Activated T-helper 9 cell treated with anti-CD3 and anti-CD28 coated beads, Interleukin-2, amount 50 U/mL, for 16 hours (primary cell): ENCODE results near the gene ZDHHC24.
"Not testable (repeated sequence)": the region's sequence is repeated elsewhere in the genome, so short reads cannot be mapped to it uniquely, and the experiment has no call there.

Experiments
- DNase-seq: peaks from one replicate; pipeline ENCODE4 v3.0.0-alpha.2; 2020; ENCODE audit warnings: low read depth

Gene ZDHHC24

GRCh38 chr11:66545701-66546367 is at the start of gene ZDHHC24:
Gene ZDHHC24 (minus strand): TSS chr11:66546048. CDS start chr11:66546003, 45 bp downstream.
- DNase-seq = peak; percentile 84

GRCh38 chr11:66595245-66595904 is 49.5 kb upstream of the ZDHHC24 start:
- DNase-seq = no peak

DNA sequence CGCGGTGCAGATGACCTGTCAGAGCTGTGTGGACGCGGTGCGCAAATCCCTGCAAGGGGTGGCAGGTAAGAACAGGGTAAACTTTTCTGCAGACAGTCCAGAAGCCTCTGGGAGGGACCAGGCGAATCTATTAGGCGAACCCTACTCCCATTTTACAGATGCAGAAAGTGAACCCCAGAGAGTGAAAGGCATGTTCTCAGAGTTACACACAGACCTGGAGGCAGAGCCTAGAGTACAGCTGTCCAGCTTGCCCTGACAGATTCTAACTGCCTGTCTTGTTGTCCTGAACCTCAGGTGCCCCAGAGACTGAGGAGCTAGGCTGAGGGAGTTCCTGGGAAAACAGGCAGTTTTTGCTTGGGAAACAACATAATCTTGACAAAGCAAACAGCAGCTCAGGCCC is 47.8 kb upstream of the ZDHHC24 start:
- no peak for DNase-seq

- DNase-seq = no peak
Measured at GRCh38 chr11:66593303-66593635, 47.4 kb upstream of the ZDHHC24 start.

GRCh38 chr11:66592457-66593302 is 46.8 kb upstream of the ZDHHC24 start, which contains the start of the genes CCDC87 and CCS:
Gene CCDC87 (minus strand): TSS chr11:66593063. CDS start chr11:66593015, 48 bp downstream.
Gene CCS (plus strand): TSS chr11:66593185. CDS start chr11:66593262, 77 bp downstream.
- DNase-seq = peak; percentile 99

GRCh38 chr11:66591175-66591574 is 45.3 kb upstream of the ZDHHC24 start:
- DNase-seq = no peak

- no peak for DNase-seq
Measured at GRCh38 chr11:66589996-66590675, 44.3 kb upstream of the ZDHHC24 start.

DNA sequence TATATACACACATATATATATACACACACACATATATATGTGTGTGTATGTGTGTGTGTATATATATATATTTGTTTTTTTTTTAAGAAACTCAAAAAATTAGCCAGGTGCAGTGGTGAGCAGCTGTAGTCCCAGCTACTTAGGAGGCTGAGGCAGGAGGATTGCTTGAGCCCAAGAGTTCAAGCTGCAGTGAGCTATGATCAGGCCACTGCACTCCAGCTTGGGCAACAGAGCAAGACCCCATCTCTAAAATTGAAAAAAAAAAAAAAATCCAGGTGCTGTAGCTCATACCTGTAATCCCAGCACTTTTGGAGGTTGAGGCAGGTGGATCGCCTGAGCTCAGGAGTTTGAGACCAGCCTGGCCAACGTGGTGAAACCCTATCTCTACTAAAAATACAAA is 43.5 kb upstream of the ZDHHC24 start:
- not testable (repeated sequence) for DNase-seq

GRCh38 chr11:66586136-66586535 is 40.3 kb upstream of the ZDHHC24 start:
- DNase-seq = no peak

DNA sequence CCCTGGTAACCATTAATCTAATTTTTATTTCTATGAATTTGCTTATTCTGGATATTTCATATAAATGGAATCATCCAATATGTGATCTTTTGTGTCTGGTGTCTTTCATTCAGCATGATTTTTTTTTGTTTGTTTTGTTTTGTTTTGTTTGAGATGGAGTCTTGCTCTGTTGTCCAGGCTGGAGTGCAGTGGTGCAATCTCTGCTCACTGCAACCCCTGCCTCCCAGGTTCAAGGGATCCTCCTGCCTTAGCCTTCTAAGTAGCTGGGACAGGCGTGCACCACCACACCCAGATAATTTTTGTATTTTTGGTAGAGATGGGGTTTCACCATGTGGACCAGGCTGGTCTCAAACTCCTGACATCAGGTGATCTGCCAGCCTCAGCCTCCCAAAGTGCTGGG is 39.6 kb upstream of the ZDHHC24 start:
- not testable (repeated sequence) for DNase-seq

- DNase-seq = not testable (repeated sequence)
Measured at GRCh38 chr11:66582565-66583147, 36.8 kb upstream of the ZDHHC24 start.

DNA sequence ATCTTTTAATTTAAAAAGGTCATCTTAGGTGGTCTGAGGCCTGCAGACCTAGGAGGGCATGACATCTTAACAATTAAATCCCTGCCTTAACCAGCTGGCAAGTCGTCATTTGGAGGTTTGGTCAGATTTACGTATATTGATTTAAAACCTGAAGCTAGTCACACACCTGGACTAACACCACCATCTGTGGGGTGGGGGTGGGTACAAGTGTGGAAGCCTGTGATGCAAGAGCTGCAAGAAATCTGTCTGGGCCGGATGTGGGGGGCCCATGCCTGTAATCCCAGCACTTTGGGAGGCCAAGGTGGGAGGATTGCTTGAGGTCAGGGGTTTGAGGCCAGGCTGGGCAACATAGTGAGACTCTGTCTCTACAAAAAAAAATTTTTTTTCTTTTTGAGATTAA is 35.4 kb upstream of the ZDHHC24 start:
- no peak for DNase-seq

DNA sequence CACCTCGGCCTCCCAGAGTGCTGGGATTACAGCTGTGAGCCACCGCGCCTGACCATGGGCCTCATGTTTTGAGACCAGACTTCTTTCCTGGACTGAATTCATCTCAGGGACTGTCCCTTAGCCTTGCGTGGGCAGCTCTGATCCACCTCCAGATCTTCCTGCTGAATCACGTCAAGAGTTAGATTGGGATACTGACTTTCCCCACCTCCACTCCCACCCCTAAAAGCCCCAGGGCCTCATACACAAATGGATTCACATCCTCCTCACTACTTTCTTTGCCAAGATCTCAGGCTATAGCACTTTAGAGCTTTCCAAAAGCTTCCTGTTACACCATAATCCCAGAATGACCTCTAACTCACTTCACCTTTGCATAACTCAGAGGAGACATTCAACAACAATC is 35.0 kb upstream of the ZDHHC24 start:
- DNase-seq = no peak

DNA sequence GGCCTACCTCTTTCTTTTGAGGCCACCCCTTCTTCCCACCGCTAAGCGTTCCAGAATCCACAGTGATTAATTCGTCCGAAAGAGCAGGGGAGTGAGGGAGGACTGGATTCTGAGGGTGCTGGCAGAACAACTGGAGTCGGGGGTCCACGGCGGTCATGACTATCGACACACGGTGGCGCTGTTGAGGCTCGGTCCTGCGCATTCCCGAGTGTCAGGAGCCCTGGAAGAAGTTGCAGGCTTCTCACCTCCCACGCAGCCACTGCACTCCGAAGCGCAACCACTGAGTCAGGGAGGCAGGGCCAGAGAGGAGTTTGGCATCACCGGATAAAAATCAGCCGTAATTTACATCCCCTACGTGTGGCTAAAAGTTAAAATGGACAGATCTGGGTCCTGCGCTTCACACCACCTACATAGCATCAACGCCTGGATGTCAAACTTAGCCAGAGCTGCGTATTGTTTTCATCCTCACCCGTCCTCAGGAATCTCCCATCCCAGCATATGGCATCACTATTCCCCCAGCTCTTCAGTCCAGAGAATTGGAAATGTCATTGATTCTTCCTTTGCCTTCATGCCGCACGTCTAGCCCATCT is 33.3 kb upstream of the ZDHHC24 start:
- peak; percentile 71 for DNase-seq

- DNase-seq = no peak
Measured at GRCh38 chr11:66570850-66571180, 25.0 kb upstream of the ZDHHC24 start.

GRCh38 chr11:66570079-66570849 is 24.4 kb upstream of the ZDHHC24 start:
- DNase-seq = no peak

- no peak for DNase-seq
Measured at GRCh38 chr11:66569076-66569475, 23.2 kb upstream of the ZDHHC24 start.

DNA sequence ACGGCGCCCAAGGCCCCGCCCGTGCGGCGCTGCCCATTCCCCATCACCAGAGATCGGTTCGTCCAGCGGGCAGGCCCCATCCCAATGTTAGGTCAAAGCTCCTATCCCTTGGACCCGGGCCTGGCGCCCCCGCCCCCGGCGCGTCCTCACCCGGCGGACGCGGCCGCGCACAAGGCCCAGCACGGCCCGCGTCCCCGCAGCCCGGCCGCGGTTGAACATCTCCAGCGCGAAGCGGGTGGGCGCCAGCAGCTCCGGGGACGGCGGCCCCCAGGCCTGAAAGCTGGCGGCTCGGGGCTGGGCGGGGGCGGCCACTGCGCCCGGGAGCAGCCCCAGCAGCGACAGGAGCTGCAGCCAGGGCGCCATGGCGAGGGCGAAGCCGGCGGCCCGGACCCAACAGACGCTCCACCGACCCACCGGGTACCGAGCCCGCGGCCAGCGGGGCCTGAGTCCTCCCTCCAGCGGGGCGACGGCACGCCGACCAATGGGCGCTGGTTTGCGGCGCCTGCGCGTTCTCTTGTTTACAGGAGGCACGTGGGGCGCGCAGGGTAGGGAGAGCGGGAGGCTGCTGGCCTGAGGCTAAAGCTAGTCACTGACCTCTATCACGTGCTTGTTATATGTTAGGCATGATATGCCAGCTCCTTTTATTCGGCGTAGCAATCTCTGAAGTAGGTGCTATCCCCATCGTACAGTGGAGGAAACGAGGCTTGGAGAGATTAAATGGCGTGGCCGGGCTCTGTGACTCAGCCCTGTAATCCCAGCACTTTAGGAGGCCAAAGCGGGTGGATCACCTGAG is 22.5 kb upstream of the ZDHHC24 start, which contains the start of gene CTSF:
Gene CTSF, minus strand, starts transcription at position 483 of the 793 bp plus-strand sequence. Its CDS starts 120 bp downstream, at position 363.
- peak; percentile 61 for DNase-seq

DNA sequence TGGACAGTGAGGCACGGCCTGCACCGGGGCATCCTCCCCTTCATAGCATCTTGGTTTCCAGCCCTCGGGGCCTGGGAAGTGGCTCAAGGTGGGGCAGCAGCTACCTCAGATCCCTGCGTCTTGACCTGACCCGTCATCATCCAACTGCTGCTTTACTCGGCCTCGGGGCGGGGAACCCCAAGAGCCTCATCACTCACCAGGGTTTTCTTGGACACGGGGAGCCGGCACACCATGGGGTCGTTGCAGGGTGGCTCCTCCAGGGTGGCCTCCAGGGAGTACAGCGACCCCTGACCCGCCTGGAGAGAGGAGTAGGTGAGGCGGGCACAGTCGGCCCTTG is 21.9 kb upstream of the ZDHHC24 start:
- DNase-seq = no peak

DNA sequence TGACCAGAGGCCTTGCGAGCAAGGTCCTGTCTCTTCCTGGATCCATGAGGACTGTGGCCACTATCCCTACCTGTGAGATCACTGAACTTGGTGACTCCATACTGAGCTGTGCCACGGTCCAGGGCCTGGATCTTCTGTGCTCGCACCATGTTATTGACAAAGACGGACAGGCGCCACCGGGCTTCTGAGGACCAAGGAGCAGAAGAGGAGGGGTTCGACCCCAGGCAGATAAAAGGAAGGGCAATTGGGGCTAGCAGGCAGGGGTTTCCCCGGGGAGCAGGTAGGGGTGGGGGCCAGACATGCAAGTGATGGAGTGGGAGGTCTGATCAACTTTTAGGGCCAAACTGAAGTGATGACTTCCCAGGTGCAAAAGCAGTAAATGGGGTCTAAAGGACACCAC is 20.4 kb upstream of the ZDHHC24 start:
- DNase-seq = no peak
